ENCODE results near the gene CNTNAP2.

Gene CNTNAP2

GRCh38 chr7:148336411-148336810, 2219.8 kb downstream of the CNTNAP2 start:
- DNase-seq: no peak
- Histone ChIP-seq H3K36me3 (ENCODE audit: insufficient read depth, low read length) (no peaks in the 10 kb centered on the region), H3K4me1 (ENCODE audit: insufficient read depth, low read length) (no peaks in the 10 kb centered on the region), H3K4me2 (ENCODE audit: insufficient read depth, low read length) (no peak overlapping the region), H3K9ac (ENCODE audit: low read depth, low read length) (no peak overlapping the region), H3K9me3 (ENCODE audit: insufficient read depth, low read length, severe bottlenecking) (peaks cover 2% of the 10 kb centered on the region), H3K27me3 (ENCODE audit: insufficient read depth, low read length, poor library complexity) (peaks cover 55% of the 10 kb centered on the region), H3K4me3 (ENCODE audit: low read depth in 1 of 2, low read length in 2 of 2) (no peak overlapping the region), H3K27ac (ENCODE audit: low read length) (no peak overlapping the region), H4K20me1 (ENCODE audit: insufficient read depth, low read length) (no peaks in the 10 kb centered on the region), H3K79me2 (ENCODE audit: insufficient read depth, low read length) (no peaks in the 10 kb centered on the region), H2AFZ (ENCODE audit: low read depth, low read length) (no peak overlapping the region)
- no peak for TF ChIP-seq EZH2 (IDR thresholded peaks at IDR 0.05; ENCODE audit: borderline replicate concordance, low read depth, low read length, severe bottlenecking)
- no peak for TF ChIP-seq CTCF (IDR thresholded peaks at IDR 0.05; ENCODE audit: borderline replicate concordance, extremely low read depth, low read length, poor library complexity, severe bottlenecking)
- no peak for ATAC-seq (ENCODE audit: insufficient read depth, low read depth)

GRCh38 chr7:148337246-148337965, 2220.8 kb downstream of the CNTNAP2 start:
- H2AFZ ChIP-seq (ENCODE audit: low read depth, low read length): peak overlapping the region; percentile 13; the same call in 1 of the 2 replicates
- ATAC-seq (ENCODE audit: insufficient read depth, low read depth): no peak
- H3K4me1 ChIP-seq (ENCODE audit: insufficient read depth, low read length): no peaks in the 10 kb centered on the region

GRCh38 chr7:148337995-148338747, 2221.6 kb downstream of the CNTNAP2 start:
- Histone ChIP-seq H3K27me3 (ENCODE audit: insufficient read depth, low read length, poor library complexity) (peaks cover 70% of the 10 kb centered on the region), H3K79me2 (ENCODE audit: insufficient read depth, low read length) (no peaks in the 10 kb centered on the region), H3K27ac (ENCODE audit: low read length) (no peak overlapping the region), H2AFZ (ENCODE audit: low read depth, low read length) (no peak overlapping the region), H4K20me1 (ENCODE audit: insufficient read depth, low read length) (no peaks in the 10 kb centered on the region), H3K36me3 (ENCODE audit: insufficient read depth, low read length) (no peaks in the 10 kb centered on the region), H3K9ac (ENCODE audit: low read depth, low read length) (no peak overlapping the region), H3K9me3 (ENCODE audit: insufficient read depth, low read length, severe bottlenecking) (no peaks in the 10 kb centered on the region), H3K4me1 (ENCODE audit: insufficient read depth, low read length) (no peaks in the 10 kb centered on the region), H3K4me3 (ENCODE audit: low read depth in 1 of 2, low read length in 2 of 2) (no peak overlapping the region), H3K4me2 (ENCODE audit: insufficient read depth, low read length) (no peak overlapping the region)
- DNase-seq: no peak
- no peak for TF ChIP-seq EZH2 (IDR thresholded peaks at IDR 0.05; ENCODE audit: borderline replicate concordance, low read depth, low read length, severe bottlenecking)
- no peak for TF ChIP-seq CTCF (IDR thresholded peaks at IDR 0.05; ENCODE audit: borderline replicate concordance, extremely low read depth, low read length, poor library complexity, severe bottlenecking)
- no peak for ATAC-seq (ENCODE audit: insufficient read depth, low read depth)

More at GRCh38 chr7:148337246-148337965, 2220.8 kb downstream of the CNTNAP2 start:
- Histone ChIP-seq H4K20me1 (ENCODE audit: insufficient read depth, low read length) (no peaks in the 10 kb centered on the region), H3K36me3 (ENCODE audit: insufficient read depth, low read length) (no peaks in the 10 kb centered on the region), H3K9ac (ENCODE audit: low read depth, low read length) (no peak overlapping the region), H3K27me3 (ENCODE audit: insufficient read depth, low read length, poor library complexity) (peaks cover 63% of the 10 kb centered on the region), H3K4me2 (ENCODE audit: insufficient read depth, low read length) (no peak overlapping the region), H3K27ac (ENCODE audit: low read length) (no peak overlapping the region), H3K79me2 (ENCODE audit: insufficient read depth, low read length) (no peaks in the 10 kb centered on the region), H3K4me3 (ENCODE audit: low read depth in 1 of 2, low read length in 2 of 2) (no peak overlapping the region), H3K9me3 (ENCODE audit: insufficient read depth, low read length, severe bottlenecking) (no peaks in the 10 kb centered on the region)
- DNase-seq: no peak
- TF ChIP-seq EZH2 (IDR thresholded peaks at IDR 0.05; ENCODE audit: borderline replicate concordance, low read depth, low read length, severe bottlenecking) (no peak), CTCF (IDR thresholded peaks at IDR 0.05; ENCODE audit: borderline replicate concordance, extremely low read depth, low read length, poor library complexity, severe bottlenecking) (no peak)
